Measurements from ENCODE around the gene GPR21.

DNA sequence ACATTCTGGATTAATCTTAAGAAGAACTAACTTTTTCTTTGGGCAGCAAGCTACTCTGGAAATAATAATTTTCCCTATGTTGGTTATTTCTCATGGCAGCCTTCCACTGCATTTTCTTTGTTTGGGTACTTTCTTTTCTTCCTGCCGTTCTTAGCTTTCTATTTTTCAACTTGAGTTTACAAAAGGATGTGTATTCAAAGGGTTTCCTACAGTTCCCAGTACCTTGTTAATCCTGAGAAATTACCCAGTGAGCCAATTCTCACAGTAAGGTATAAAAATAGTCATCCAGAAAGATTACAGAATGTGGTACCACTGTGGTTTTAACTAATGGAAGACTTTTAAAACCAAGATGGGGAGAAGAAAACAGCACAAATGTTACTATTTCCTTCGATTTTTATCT is 20.2 kb downstream of the GPR21 start:
- TF ChIP-seq, protein P1, sequence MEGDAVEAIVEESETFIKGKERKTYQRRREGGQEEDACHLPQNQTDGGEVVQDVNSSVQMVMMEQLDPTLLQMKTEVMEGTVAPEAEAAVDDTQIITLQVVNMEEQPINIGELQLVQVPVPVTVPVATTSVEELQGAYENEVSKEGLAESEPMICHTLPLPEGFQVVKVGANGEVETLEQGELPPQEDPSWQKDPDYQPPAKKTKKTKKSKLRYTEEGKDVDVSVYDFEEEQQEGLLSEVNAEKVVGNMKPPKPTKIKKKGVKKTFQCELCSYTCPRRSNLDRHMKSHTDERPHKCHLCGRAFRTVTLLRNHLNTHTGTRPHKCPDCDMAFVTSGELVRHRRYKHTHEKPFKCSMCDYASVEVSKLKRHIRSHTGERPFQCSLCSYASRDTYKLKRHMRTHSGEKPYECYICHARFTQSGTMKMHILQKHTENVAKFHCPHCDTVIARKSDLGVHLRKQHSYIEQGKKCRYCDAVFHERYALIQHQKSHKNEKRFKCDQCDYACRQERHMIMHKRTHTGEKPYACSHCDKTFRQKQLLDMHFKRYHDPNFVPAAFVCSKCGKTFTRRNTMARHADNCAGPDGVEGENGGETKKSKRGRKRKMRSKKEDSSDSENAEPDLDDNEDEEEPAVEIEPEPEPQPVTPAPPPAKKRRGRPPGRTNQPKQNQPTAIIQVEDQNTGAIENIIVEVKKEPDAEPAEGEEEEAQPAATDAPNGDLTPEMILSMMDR (IDR thresholded peaks at IDR 0.05) = no peak
- no peak for TF ChIP-seq POLR2A (IDR thresholded peaks at IDR 0.05)

Data from heart left ventricle (tissue), 13 donors.